GM20431 (cell line): Measurements from ENCODE around the gene STOML1.

Source experiments
- in situ Hi-C: fragments of 300-500 bp; cut with MseI, MboI; formaldehyde crosslinking; loops from one replicate; pipeline ENCODE4 v1.15.0; 2020; ENCODE audit warnings: low sequenced_read_pairs; ENCODE audit not compliant: unreplicated experiment

The STOML1 gene

DNA sequence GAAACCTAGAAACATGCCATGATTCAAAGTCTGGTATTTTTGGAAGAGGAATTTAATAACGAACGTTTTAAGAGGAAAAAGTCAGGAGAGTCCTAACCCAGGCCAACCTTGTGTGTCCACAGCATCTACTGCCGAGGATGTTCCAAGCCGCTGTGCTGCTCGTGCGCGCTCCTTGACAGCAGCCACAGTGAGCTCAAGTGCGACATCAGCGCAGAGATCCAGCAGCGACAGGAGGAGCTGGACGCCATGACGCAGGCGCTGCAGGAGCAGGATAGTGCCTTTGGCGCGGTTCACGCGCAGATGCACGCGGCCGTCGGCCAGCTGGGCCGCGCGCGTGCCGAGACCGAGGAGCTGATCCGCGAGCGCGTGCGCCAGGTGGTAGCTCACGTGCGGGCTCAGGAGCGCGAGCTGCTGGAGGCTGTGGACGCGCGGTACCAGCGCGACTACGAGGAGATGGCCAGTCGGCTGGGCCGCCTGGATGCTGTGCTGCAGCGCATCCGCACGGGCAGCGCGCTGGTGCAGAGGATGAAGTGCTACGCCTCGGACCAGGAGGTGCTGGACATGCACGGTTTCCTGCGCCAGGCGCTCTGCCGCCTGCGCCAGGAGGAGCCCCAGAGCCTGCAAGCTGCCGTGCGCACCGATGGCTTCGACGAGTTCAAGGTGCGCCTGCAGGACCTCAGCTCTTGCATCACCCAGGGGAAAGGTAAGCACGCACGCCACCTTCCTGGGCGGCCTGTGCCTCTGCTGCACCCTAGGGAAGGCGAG lies 30.8 kb upstream of the STOML1 start:
- in situ Hi-C loops: no loop called here

DNA sequence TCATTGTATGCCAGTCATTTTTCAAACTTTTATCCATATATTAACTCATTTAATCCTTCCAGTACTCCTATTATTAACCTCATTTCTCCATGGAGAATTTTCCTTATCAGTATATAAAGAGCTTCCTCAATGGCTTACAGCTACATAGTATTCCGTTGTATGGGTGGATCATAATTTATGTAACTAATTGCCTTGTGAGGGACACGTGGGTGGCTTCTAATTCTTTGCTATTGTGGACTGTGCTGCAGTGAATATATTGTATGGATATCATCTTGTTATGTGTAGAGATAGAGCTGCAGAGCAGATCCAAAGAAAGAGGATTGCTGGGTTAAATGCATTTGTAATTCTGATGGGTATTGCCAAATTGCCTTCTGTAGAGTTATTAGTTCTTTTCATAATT lies 27.6 kb upstream of the STOML1 start:
- in situ Hi-C loops: no loop called here

DNA sequence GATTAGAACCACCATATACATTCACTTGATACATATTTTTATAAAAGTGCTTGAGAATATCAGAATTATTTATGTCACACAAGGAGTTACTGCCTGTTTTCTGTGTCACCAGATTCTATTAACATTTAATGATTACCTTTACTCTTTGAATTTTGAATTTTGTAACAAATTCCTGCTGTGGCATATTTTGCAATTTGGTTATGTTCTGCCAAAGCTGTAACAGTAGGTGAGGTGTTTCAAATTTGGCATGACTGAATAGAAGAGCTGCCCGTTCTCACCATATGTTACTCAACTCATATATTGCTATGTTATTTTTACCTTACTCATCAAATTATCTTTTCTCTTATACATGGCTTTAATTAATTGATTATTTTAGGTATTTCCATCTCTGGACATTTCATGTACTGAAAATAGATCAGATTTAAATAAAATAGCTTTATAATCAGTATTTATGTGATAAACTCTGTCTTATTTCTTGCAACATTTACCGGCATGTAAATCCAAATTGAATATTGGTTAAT lies 21.3 kb upstream of the STOML1 start:
- in situ Hi-C loops: no loop called here

DNA sequence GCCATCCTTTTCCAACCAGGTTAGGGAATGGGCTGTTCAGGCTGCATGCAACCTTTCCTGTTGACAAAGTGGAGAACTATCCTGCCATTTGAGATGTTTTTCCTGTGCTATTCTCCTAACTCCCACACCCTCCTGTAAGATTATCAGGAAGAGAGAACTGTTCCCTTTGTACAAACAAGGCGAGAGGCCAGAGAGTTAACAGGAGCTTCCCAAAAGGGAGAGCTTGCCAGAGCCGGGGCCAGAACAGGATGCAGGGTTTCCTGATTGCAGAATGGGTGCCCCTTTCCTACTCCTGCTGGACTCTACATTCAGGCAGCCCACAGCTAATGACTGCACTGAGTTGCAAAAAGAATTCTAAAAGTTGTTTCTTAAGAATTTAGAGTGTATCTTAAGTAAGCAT lies 19.5 kb upstream of the STOML1 start:
- in situ Hi-C loops: no loop called here

DNA sequence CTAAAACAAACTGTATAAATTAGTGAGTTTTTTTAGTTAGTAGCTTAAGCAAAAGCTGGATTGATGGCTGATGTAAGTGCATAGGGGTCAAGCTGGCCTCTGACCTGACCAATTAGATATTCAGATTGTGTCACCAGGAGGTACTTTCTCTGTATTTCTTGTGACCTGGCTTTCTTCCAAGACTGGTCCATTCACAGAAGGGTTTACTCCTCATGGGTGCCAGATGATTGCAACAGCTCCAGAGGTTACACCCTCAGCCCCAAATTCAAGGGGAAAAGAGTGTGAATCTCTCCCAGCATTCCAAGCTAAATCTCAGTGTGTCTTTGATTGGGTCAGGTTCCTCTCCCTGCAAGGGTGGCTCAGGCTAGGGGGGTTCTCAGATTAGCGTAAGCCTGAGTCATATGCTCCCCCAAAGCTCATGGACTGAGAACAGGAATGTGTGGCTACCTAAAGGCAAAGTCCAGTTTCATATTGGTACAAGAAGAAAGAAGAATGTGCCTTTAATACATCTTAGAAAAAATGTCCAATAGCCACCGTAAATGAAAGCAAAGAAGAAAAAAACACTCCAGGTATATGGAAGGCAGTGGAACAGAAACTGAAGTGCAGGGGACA lies 18.9 kb upstream of the STOML1 start:
- in situ Hi-C loops: no loop called here

DNA sequence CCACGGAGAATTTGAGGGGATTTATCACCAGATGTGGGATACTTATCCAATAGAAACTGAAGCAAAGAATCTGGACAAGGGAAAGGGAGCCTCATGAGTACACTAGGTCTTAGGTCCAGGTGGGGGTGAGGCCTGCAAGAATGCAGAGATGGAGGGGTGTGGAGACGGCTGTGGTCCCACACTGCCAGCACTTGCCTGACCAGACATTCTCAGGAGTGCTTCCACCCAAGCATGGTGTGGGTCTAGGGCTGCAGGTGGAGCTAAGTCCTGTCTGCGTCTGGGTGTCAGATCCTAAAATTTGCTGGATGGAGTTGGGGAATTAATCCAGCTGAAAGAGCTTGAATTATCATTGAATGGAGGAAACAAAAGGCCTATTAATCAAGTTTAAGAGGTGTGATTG lies 16.8 kb upstream of the STOML1 start:
- in situ Hi-C loops: no loop called here

DNA sequence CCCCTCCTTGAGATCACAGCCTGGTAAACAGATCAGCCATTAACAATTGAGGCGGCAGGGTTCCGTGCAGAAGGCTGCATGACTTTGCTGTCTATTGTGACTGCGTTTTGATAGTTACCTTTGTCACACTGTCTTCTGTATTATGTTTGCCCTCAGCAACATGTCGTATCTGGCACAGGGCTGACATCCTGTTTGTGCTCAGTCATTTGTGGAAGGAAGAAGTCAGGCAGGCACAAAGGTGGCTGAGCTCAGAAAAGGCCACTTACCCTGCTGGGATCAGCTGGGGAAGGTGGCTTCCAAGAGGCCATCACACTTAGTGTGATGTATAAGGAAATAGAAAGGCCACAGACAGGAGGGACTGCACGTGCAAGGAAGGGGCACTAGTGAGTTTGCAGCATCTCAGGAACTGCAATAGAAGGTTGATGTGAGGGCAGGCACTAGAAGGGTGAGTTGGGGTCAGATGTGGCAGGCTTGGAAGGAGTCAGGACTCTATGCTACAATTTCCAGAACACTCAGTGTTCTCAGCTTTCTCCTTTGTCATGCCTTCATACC lies 15.8 kb upstream of the STOML1 start:
- in situ Hi-C loops: no loop called here

DNA sequence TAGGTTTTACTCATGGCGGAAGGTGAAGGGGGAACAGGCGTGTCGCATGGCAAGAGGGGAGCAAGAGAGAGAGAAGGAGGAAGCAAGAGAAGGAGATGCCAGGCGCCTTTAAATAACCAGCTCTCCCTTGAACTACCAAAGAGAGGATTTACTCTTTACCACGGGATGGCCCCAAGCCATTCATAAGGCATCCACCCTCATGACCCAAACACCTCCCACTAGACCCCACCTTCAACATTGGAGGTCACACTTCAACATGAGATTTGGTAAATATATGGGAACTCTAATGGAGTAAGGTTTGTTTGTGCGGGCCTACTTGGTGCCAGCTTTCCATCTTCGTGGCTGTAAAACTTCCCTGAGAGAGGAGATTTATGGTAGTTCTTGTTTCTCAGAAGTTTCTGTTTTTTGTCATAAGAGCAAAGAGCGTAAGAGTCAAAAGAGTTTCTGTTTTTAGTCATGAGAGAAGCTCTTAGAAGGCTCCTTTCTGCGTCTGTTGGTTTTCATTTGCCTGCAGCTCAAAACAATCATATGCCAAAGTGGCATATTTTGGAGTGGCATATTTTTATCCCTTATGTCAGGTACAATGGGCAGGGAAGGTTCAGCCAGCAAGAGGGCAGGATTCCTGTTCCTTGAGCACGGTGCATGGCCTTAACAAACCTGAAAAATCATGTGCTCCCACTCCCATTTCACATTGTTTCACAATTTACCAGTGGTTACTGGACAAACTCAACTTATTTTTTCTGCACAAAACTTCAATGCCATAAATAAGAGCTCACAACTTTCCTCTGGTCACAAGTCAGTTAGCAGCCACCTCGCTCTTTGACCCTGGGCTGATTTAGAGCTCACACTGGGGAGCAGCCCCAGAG lies 14.9 kb upstream of the STOML1 start:
- in situ Hi-C loops: no loop called here

DNA sequence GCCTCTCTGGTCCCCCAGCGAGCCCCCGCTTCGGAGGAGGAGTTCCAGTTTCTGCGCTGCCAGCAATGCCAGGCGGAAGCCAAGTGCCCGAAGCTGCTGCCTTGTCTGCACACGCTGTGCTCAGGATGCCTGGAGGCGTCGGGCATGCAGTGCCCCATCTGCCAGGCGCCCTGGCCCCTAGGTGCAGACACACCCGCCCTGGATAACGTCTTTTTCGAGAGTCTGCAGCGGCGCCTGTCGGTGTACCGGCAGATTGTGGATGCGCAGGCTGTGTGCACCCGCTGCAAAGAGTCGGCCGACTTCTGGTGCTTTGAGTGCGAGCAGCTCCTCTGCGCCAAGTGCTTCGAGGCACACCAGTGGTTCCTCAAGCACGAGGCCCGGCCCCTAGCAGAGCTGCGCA lies 5.9 kb upstream of the STOML1 start:
- in situ Hi-C loops: no loop called here

DNA sequence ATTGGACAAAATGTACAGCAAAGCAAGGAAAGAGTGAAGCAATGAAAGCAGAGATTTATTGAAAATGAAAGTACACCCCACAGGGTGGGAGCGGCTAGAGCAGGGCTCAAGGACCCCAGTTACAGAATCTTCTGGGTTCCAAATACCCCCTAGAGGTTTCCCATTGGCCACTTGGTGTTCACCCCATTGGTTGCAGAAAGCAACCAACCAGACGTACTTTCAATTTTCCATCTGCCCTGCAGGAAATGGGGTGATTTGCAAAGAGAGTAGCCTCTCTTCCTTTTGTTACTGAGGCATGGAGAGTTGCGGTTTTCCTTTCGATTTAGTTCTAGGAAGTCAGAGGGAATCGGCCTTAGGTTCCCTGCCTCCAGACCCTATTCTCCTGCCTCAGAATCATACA lies 4.8 kb upstream of the STOML1 start:
- in situ Hi-C loops: no loop called here

DNA sequence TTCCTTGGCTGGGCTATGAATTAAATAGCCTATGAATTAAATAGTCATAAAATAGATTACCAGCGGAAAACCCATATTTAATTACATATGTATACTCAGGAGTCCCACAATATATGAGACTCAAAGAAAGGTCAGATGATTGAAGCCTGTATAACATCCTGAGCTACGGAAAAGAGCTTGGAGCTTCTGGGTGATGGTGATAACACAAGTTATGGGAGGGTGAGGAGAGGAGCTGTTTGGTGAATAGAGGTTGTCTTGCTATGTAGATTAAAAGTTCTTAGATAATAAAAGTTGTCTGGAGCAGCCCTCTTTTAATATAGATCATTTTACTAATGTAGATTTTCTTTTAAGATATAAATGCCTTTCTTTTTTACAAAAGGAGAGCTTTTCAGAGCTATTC lies 4.2 kb upstream of the STOML1 start:
- in situ Hi-C loops: no loop called here

DNA sequence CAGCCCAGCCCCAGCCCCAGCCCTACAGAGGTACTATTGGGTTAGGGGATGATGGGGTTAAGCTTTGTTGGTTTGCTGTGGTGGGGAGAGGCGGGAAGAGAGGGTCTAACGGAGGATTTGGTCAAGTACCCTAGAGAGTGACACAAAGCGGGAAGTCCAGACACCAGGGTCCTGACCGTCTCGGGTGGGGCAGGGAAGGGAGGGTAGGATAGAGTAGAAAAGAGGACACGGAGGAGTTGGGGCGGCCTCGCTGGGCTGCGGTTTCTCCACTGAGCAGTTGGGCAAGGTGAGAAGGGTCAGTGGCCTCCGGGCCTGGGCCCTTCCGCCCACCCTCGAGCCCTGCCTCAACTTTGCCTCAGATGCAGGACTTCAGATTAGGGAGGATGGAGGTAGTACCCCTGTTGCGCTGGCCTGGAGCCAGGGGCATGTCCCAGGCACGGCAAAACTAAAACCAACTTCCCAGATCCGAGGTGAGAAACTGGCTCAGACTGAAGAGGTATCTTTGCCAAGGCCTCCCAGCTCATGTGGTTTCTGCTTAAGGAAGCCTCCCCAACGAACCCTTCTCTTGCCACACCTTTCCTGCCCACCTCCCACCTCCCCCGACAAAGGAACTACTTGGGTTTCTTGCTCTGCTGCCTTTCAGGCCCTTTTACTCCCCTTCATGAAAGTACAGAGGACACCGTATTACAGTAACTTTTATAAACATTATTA lies 3.0 kb upstream of the STOML1 start:
- in situ Hi-C loops: no loop called here

DNA sequence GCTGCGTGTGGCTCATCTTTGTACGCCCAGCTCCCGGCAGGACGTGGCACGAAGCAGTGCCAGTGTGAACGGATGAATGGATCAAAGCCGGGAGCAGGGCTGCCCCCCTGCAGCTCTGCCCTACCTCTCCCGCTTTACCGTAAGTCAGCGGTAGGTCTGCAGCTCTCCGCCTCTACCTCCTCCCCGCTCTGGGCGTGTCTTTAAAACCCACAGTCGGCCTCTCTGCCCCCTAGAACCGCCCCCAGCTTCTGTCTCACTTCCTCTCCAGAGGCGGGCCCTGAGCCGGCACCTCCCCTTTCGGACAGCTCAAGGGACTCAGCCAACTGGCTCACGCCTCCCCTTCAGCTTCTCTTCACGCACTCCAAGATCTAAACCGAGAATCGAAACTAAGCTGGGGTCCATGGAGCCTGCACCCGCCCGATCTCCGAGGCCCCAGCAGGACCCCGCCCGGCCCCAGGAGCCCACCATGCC lies 2.4 kb upstream of the STOML1 start, which contains the start of gene PML:
PML (plus strand) TSS at position 304 of the 471 bp plus-strand sequence; CDS start at position 401, 97 bp downstream.
- in situ Hi-C loops: no loop called here

DNA sequence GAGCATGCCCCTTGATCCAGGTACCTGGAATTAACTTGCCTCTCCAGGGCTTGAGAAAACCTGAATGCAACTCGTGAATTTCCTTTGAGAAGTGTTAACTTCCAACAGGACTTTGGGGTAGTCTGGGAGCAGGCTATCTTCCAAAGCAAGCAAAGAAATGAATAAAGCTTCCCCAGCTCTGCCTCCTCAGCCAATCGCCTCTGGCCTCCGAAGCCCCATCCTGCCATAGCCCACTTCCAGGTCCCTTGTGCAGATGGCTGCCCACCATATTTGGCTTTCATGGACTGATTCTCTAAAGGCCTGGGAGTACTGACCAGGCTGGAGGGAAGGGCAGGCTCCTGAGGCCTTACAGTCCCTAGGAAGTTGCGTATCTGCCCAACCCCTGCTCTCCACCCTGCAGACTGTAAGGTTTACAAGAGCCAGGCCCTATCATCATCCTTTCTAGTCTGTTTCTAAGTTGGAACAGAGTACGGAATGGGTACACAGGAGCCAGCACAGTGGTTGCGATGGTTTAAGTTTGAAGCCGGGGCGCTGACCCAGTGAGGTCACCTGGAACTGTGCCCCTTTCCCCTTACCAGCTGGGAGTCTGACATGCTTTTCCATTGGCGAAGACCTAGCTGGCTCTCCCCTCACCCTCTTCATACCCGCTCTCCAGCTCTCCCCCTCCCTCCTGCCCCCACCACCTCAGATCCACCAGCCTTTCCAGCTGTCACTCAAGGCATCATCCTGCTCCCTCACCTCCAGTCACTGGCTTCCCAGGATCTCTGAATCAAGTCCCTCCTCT lies 1.3 kb upstream of the STOML1 start:
- in situ Hi-C loops: no loop called here

DNA sequence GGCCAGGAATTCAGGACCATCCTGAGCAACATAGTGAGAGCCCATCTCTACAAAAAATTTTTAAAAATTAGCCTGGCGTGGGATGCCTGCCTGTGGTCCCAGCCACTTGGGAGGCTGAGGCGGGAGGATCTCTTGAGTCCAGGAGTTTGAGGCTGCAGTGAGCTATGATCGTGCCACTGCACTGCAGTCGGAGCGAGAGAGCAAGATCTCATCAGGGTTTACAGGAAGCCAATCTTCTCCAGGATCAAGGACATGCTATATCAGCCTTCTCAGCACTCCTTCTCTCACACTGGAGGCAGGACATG lies 451 bp upstream of the STOML1 start:
- in situ Hi-C loops: no loop called here

DNA sequence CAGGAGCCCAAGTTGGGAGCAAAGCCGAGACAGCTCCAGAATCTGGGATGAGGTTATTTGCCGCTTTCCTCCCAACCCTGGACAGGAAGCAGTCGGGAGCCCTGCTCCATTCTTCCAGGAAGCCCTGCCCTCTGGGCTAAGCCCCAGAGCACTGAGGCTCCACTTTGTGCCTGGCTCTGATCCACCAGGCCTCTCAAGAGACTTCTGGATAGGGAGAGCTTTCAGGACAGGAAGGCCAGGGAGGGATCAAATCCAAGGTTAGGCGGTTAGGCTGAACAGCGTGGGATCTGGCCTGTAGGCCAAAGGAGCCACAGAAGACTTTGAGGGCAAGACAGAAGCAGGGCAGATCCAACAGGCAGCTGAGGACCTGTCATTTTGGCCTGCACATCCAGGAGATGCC lies 835 bp downstream of the STOML1 start:
- in situ Hi-C loops: no loop called here

DNA sequence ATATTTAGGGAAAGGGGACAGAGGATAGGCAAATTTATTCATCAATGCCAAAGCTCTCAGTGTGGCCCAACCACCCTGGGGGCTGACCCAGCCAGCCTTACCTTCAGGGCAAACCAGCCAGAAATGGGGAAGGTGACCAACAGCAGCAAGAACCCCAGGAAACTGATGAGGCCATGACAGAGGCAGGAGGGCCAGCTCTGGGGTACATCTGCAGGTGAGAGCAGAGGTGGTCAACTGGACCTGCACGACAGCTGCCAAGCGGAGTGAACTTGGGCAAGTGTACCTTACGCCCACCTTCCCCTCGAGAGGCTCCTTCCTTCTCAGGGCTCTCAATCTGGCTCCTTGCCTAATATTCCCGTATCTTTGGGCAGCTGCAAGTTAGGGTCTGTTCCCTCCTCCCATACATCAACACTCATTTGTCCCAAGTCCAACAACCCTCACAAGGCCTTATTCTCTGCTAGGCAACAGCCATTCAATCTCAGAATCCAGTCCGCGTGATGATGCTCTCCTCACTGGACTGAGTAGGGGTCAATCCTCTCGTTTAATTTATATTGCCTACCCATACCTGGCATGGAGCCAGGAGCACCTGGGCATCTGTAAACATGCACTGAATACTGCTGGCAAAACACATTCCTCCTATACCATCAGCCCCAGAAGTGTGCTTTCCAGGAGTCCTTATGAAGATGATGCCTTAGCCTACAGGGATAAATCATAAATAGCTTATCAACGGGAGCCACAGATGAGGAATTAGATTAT lies 1.7 kb downstream of the STOML1 start:
- in situ Hi-C loops: no loop called here

DNA sequence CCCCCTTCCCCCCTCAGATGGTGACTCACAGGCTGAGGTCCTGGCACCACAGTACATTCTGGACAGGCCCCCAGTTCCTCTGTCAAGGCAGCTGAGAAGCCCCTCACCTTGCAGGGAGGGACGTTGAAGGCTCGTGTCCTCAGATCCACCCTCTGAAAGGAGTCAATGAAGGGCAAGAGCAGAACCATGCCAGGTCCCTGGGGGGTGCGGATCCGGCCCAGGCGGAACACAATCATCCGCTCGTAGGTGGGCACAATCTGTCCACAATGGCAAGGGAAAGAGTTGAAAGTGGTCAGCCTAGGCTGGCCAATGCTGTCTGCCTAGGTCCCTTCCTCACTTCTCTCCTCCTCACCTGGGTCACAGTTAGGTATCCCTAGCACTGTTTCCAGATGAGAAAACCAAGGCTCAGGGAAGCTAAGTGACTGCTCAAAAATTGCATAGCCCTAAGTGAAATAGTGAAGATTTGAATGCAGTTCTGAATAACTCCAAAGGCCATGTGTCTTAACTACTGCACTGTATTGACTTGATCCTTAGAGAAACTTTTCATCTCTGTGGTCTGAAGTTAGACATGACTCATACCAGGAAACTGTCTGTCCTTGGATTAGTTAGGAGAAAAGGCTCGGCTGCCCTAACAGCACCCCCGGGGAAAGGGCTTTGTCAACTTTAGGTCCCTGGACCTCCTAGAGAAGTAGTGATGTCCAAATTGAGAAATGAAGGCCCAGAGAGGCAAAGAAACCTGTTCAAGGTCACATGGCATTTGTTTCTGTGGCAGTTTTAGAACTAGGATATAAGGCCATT lies 2.9 kb downstream of the STOML1 start:
- in situ Hi-C loops: no loop called here
